ENCODE measurements around the gene EIF3A.

The EIF3A gene

DNA sequence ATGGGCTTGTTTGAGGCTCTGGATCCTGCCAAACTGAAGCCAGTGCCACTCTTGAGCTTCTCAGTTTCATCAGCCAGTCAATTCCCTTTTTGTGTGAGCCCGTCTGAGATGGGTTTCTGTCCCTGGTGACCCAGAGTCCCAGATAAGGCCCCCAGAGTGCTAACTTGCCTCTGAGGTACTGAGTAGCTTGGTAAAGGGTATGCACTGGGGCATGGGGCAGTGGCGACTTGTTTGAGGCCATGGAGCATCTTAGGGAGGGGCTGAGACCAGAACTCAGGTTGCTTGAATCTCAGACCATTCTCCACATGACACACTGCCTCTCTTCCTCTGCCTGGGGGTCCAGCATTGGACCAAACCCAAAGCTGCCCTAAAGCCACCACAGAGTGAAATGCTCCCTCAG is 86.3 kb downstream of the EIF3A start:
- Mint-ChIP-seq H3K27ac (no peak overlapping the region), H3K36me3 (ENCODE audit: low read depth) (no peaks in the 10 kb centered on the region), H3K4me1 (peaks cover 6% of the 10 kb centered on the region), H3K4me3 (no peak overlapping the region), H3K27me3 (ENCODE audit: low read depth, poor library complexity) (peaks cover 3% of the 10 kb centered on the region), H3K9me3 (peaks cover 12% of the 10 kb centered on the region)
- DNase-seq = no peak
- TF ChIP-seq, protein P1, sequence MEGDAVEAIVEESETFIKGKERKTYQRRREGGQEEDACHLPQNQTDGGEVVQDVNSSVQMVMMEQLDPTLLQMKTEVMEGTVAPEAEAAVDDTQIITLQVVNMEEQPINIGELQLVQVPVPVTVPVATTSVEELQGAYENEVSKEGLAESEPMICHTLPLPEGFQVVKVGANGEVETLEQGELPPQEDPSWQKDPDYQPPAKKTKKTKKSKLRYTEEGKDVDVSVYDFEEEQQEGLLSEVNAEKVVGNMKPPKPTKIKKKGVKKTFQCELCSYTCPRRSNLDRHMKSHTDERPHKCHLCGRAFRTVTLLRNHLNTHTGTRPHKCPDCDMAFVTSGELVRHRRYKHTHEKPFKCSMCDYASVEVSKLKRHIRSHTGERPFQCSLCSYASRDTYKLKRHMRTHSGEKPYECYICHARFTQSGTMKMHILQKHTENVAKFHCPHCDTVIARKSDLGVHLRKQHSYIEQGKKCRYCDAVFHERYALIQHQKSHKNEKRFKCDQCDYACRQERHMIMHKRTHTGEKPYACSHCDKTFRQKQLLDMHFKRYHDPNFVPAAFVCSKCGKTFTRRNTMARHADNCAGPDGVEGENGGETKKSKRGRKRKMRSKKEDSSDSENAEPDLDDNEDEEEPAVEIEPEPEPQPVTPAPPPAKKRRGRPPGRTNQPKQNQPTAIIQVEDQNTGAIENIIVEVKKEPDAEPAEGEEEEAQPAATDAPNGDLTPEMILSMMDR (IDR thresholded peaks at IDR 0.05) = no peak

DNA sequence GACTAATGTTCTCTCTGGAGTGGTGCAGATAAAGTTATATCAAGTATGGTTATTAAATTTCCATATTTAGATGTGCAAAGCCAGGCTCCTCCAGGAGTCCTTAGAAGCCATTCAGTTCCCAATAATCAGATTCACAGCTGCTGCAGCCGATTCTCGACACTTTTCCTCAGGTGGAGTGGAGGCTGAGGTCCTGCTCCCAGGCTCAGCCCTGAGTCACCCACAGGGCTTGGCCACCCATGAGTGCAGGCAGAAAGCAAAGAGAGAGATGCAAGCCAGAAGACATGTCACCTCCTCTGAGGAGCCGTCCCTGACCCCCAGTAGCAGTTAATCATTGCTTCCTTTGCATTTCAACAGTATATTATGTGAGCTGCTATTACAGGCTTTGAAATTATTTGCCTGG is 87.4 kb downstream of the EIF3A start:
- peaks cover 6% of the 10 kb centered on the region for H3K4me1 Mint-ChIP-seq
- H3K27ac Mint-ChIP-seq = no peak overlapping the region
- no peak overlapping the region for H3K4me3 Mint-ChIP-seq
- TF ChIP-seq, protein P1 (IDR thresholded peaks at IDR 0.05) = no peak
- H3K27me3 Mint-ChIP-seq (ENCODE audit: low read depth, poor library complexity) = peaks cover 7% of the 10 kb centered on the region
- no peaks in the 10 kb centered on the region for H3K36me3 Mint-ChIP-seq (ENCODE audit: low read depth)
- no peak for DNase-seq
- peaks cover 19% of the 10 kb centered on the region for H3K9me3 Mint-ChIP-seq

GRCh38 chr10:118992496-118992895 is 88.1 kb downstream of the EIF3A start:
- no peak for DNase-seq
- Mint-ChIP-seq H3K9me3 (peaks cover 18% of the 10 kb centered on the region), H3K4me1 (peaks cover 6% of the 10 kb centered on the region), H3K27me3 (ENCODE audit: low read depth, poor library complexity) (peaks cover 7% of the 10 kb centered on the region), H3K4me3 (no peak overlapping the region), H3K36me3 (ENCODE audit: low read depth) (no peaks in the 10 kb centered on the region), H3K27ac (no peak overlapping the region)
- TF ChIP-seq, protein P1 (IDR thresholded peaks at IDR 0.05) = no peak

GRCh38 chr10:118990326-118990725 is 90.3 kb downstream of the EIF3A start:
- no peak for DNase-seq
- H3K36me3 Mint-ChIP-seq (ENCODE audit: low read depth) = peaks cover 5% of the 10 kb centered on the region
- H3K4me3 Mint-ChIP-seq = no peak overlapping the region
- TF ChIP-seq, protein P1 (IDR thresholded peaks at IDR 0.05) = no peak
- no peak overlapping the region for H3K27ac Mint-ChIP-seq
- H3K4me1 Mint-ChIP-seq = peaks cover 6% of the 10 kb centered on the region
- peaks cover 23% of the 10 kb centered on the region for H3K9me3 Mint-ChIP-seq
- peaks cover 7% of the 10 kb centered on the region for H3K27me3 Mint-ChIP-seq (ENCODE audit: low read depth, poor library complexity)

DNA sequence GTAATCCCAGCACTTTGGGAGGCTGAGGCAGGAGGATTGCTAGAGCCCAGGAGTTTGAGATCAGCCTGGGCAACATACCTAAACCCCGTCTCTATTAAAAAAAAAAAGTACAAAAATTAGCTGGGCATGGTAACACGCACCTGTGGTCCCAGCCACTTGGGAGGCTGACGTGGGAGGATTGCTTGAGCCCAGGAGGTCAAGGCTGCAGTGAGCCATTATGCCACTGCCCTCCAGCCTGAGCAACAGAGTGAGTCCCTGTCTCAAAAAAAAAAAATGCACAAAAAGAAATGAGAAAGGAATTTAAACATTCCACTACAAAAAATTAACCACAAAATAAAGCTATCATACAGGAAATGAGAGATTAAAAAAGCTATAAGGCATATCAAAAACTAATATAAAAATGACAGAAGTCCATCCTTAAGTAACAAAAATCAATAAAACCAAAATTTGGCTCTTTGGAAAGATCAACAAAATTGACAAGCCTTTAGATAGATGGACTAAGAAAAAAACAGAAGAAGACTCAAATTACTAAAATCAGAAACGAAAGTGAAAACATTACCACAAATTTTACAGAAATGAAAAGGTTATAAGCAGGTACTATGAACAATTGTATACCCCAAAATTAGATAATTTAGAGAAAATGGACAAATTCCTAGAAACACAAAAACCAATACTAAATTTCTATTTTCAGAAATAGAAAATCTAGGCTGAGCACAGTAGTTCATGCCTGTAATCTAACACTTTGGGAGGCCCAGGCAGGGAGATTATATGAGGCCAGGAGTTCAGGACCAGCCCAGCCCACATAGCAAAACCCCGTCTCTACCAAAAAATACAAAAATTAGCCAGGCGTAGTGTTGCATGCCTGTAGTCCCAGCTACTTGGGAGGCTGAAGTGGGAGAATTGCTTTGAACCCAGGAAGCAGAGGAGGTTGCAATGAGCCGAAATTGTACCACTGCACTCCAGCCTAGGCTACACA is 93.5 kb downstream of the EIF3A start:
- peaks cover 16% of the 10 kb centered on the region for H3K27me3 Mint-ChIP-seq (ENCODE audit: low read depth, poor library complexity)
- peaks cover 37% of the 10 kb centered on the region for H3K9me3 Mint-ChIP-seq
- DNase-seq = no peak
- H3K27ac Mint-ChIP-seq = no peak overlapping the region
- peaks cover 9% of the 10 kb centered on the region for H3K36me3 Mint-ChIP-seq (ENCODE audit: low read depth)
- peaks cover 19% of the 10 kb centered on the region for H3K4me1 Mint-ChIP-seq
- TF ChIP-seq, protein P1 (IDR thresholded peaks at IDR 0.05) = no peak
- H3K4me3 Mint-ChIP-seq = no peak overlapping the region
